ENCODE results near the gene RHOA. TPM values are rescaled to one million over a fixed set of nuclear protein-coding genes. Genes with fewer than 3 reads are reported as not detected.

Gene RHOA
- total and polyA plus RNA-seq, 2 of the 13 experiments (the other 11 are each of a cell fraction or from before 2014, with no cell fraction given): 131 to 177 TPM

- TF ChIP-seq DMAP1 (CRISPR knock-in tag; IDR thresholded peaks at IDR 0.05) (peak; percentile 70; the same call in 1 of the 2 replicates), ZNF362 (CRISPR knock-in tag; IDR thresholded peaks at IDR 0.05; ENCODE audit: borderline replicate concordance) (no peak), ZNF614 (CRISPR knock-in tag; IDR thresholded peaks at IDR 0.05; ENCODE audit: borderline replicate concordance) (no peak), PHF8 (CRISPR knock-in tag; IDR thresholded peaks at IDR 0.05) (peak; percentile 71), ZNF746 (CRISPR knock-in tag; IDR thresholded peaks at IDR 0.05) (0 out of 2 replicates have a peak, but pooled peaks have one; percentile 6), ZNF503 (CRISPR knock-in tag; IDR thresholded peaks at IDR 0.05) (peak; percentile 9; the same call in 1 of the 2 replicates), SAFB2 (CRISPR knock-in tag; IDR thresholded peaks at IDR 0.05; ENCODE audit: borderline replicate concordance, low read depth) (0 out of 2 replicates have a peak, but pooled peaks have one; percentile 67), GABPB1 (CRISPR knock-in tag; IDR thresholded peaks at IDR 0.05) (peak; percentile 73; the same call in 1 of the 2 replicates), ELK4 (CRISPR knock-in tag; IDR thresholded peaks at IDR 0.05; ENCODE audit: borderline replicate concordance) (no peak), BRCA1 (CRISPR knock-in tag; IDR thresholded peaks at IDR 0.05) (peak; percentile 26; the same call in 1 of the 2 replicates), ZXDC (CRISPR knock-in tag; IDR thresholded peaks at IDR 0.05) (0 out of 2 replicates have a peak, but pooled peaks have one; percentile 80), ZSCAN20 (CRISPR knock-in tag; IDR thresholded peaks at IDR 0.05; ENCODE audit: borderline replicate concordance) (peak; percentile 30; the same call in 1 of the 2 replicates), ZSCAN21 (CRISPR knock-in tag; IDR thresholded peaks at IDR 0.05; ENCODE audit: borderline replicate concordance) (peak; percentile 55; the same call in 1 of the 2 replicates), HOXA9 (CRISPR knock-in tag; IDR thresholded peaks at IDR 0.05; ENCODE audit: borderline replicate concordance) (0 out of 2 replicates have a peak, but pooled peaks have one; percentile 38), NR2C2 (CRISPR knock-in tag; IDR thresholded peaks at IDR 0.05; ENCODE audit: borderline replicate concordance) (peak; percentile 96), KLF9 (CRISPR knock-in tag; IDR thresholded peaks at IDR 0.05; ENCODE audit: low read depth) (no peak), PATZ1 (CRISPR knock-in tag; IDR thresholded peaks at IDR 0.05) (0 out of 2 replicates have a peak, but pooled peaks have one; percentile 41), PPARG (CRISPR knock-in tag; conservative IDR thresholded peaks at IDR 0.05) (peak; percentile 29)
These were observed 225 bp downstream of the RHOA start (continued) for GRCh38 chr3:49411535-49411967.
